Stimulated activated CD8-positive, alpha-beta memory T cell treated with anti-CD3 and anti-CD28 coated beads, Interleukin-2, amount 100 ng/mL, for 1 hour (primary cell): ENCODE data around the gene CSDE1.

Experiments
- DNase-seq, 2 donors: peaks; one replicate each; pipeline ENCODE4 v3.0.0-alpha.2; 2020; ENCODE audit warnings: low read depth in 2 of 2

Gene CSDE1

GRCh38 chr1:114701931-114702330, 55.9 kb downstream of the CSDE1 start:
- no peak for DNase-seq

DNA sequence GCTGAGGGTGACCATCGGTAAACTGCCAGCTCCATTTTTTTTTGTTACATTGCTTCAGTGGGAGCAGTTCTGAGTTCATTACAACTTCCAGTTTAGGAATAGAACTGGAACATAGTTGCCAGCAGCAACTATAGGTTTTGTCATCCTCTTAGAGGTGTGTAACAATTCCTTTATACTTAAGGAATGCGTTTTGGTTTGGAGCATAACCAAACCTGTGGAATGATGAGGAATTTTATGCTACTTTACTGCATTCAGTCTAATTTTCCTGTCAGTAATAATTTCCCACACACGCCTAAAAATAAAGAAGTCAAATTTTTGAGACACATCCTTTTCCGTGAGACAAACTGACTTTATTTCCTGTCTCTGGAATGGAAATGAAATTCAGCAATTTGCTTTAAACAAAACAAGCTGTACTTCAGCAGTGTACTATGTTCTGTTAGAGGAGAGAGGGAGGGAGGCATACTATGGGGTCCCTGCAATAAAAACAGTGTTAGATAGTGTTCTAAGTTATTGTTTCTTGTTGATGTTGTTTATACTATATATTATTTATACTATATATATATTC, 57.7 kb downstream of the CSDE1 start:
- no peak for DNase-seq

GRCh38 chr1:114696810-114697209, 61.0 kb downstream of the CSDE1 start:
- no peak for DNase-seq

GRCh38 chr1:114695430-114696058, 62.2 kb downstream of the CSDE1 start, which contains the start of gene AMPD1:
Gene AMPD1 (minus strand): TSS chr1:114695546. CDS start chr1:114695471, 75 bp downstream.
- DNase-seq = no peak

DNA sequence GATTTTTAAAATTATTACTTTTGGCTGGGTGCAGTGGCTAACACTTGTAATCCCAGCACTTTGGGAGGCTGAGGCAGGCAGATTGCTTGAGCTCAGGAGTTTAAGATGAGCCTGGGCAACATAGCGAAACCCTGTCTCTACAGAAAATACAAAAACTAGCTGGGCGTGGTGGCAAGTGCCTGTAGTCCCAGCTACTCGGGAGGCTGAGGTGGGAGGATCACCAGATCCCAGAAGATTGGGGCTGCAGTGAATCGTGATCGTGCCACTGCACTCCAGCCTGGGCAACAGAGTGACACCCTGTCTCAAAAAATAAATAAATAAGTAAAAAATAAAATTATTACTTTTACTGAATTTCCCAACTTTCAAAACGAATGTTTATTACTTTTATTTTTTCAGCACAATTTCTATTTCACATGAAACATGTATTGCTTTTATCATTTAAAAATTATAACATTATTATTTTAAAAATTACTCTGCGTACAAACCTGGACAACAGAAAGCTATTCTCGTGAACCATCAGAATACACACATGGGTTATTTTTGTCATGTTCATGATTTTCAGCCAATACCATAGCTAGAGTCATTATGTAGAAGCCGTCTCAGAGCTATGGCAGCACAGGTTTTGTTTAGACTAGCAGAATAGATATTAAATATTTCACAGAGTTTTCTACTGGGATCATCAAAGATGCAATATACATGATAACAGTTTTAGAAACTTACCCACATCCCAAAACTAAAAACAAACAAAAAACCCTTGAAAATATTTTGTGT, 63.1 kb downstream of the CSDE1 start:
- no peak for DNase-seq

GRCh38 chr1:114692947-114693346, 64.8 kb downstream of the CSDE1 start:
- no peak for DNase-seq

- DNase-seq = no peak
Measured at GRCh38 chr1:114691061-114691460, 66.7 kb downstream of the CSDE1 start.

DNA sequence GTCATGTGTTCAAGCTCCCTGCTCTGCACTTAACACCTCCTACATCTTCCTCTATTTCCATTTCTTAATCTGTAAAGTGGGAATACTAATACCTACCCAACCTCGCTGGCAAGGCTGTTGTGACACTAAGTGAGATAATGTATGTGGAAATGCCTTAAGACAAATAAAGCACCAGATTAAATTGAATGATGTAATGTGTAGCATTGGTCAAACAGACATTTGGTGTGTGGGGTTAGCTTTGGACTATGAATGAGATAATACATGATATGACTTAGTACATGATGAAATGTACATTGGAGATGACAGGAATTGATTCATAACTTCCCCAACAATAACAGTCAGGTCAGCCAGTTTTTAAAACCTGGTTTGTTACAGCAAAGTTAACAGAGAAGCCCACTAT, 67.6 kb downstream of the CSDE1 start:
- DNase-seq = no peak

DNA sequence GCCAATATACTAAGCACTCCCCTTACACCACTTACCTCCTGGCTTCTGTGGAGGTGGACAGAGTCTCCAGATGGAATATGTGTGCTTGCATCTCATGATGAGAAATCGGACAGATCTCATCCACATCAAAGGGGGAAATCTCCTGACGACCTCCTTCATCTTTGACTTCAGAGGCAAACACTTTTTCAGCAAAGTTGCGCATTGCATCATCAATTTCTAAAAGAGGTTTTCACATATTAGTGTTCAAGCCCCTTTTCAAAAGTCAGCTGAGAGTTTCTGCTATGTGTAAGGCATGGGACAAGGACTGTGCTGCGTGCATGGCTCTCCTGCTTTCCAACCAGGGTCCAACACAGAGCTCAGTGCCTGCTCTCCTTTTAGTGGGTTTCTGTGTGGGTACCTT, 69.3 kb downstream of the CSDE1 start:
- no peak for DNase-seq

DNA sequence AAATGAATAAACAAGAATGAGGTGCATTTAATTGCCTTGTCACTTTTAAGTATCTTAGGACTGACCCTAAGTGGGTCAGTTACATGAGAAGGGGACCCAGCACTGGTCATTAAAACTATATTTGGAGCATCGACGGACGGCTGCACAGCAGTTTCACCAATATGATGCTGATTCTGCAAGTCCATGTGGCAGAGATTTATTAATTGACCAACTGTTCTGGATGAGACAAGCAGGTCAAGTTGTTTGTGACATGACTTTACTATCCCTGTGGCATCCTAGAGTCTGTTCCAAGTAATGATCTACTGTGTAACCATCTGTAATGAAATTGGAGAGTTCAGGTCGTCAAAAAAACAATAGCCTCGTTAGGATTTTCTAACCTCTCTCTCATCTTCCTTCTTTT, 71.9 kb downstream of the CSDE1 start:
- DNase-seq = no peak

DNA sequence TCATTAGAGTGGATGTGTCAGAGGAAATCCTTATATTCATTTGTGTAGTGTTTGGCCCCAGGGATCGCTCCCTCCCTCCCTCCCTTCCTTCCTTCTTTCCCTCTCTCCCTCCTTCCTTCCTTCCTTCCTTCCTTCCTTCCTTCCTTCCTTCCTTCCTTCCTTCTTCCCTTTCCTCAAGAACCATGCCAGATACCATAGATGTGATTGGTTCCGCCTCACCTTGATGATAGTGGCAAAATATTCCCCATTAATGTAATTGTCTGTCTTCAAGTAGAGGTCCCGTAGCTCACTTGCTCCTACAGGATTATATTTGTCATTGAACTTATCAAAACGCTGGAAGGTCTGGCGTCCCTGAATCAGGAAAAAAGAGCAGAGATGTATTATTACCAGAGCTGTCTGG, 80.1 kb downstream of the CSDE1 start:
- DNase-seq = no peak

DNA sequence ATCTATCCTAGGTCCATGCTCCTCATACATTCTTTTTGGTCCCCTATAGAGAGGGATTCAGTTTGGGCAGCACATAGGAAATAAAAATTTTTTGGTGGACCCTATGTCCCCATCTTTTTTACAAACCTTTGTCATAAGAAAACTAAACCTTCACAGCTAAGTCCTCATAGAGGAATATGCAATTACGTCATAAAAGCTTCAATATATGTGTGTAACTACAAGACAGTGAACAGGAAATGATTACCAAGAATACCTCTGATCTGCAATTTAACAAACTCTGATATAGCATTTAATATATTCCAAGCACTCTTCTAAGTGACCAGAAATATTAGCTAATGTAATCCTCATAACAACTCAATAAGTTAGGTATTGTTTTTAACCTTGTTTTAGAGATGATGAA, 81.7 kb downstream of the CSDE1 start:
- DNase-seq = no peak

- no peak for DNase-seq
Measured at GRCh38 chr1:114671939-114672275, 85.9 kb downstream of the CSDE1 start.

DNA sequence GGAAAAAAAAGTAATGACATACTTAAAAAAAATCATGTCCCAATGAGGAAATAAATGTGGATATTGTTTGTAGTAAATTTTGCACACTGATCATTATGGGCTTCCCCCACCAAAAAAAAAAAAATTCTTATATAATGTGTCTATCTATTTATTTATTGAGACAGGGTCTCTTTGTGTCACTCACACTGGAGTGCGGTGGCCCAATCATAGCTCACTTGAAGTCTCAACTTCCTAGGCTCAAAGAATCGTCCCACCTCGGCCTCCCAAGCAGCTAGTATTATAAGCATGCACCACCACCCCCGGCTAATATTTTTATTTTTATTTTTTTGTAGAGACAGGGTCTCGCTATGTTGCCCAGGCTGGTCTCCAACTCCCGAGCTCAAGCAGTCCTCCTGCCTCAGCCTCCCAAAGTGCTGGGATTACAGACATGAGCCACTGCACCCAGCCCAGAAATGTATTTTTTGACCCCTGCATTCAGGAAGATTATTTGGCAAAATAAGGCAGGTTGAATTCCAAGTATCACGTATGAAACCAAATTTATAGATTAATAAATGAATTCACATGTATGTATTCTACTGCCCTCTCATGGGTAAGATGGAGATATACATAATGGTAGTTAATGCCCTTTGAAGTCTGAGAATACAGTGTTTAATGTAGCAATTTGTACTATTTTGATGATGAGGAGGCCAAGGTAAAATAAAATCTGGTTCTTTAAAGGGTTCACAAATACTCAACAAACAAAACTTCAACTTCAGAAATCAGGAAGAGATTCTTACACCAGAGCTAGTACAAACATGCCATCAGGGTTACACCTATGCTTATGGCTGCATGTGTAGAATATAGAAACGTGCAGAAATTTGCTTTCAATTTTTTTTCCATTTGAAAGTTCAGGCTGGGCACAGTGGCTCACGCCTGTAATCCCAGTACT, 86.5 kb downstream of the CSDE1 start:
- no peak for DNase-seq

GRCh38 chr1:114670083-114671010, 87.4 kb downstream of the CSDE1 start:
- peak; percentile 63 to 78 for DNase-seq

- no peak for DNase-seq
Measured at GRCh38 chr1:114669562-114670082, 88.2 kb downstream of the CSDE1 start, which contains the start of gene DENND2C. Gene DENND2C (minus strand): TSS chr1:114670049. CDS start chr1:114625984, 44,065 bp downstream.

GRCh38 chr1:114668784-114669561, 88.8 kb downstream of the CSDE1 start:
- no peak for DNase-seq

GRCh38 chr1:114668373-114668772, 89.4 kb downstream of the CSDE1 start:
- DNase-seq = no peak

- DNase-seq = no peak
Measured at GRCh38 chr1:114666954-114667353, 90.8 kb downstream of the CSDE1 start.
